ENCODE data around the gene PRRT4. TPM values are rescaled to one million over a fixed set of nuclear protein-coding genes. Genes with fewer than 3 reads are reported as not detected.

The PRRT4 gene
- total and polyA plus RNA-seq, 2 of the 4 experiments (the other 2 are of a cell fraction) = not detected

- POLR2A ChIA-PET (ENCODE audit: unreplicated experiment) = no interaction called here
- Histone ChIP-seq H3K9ac (ENCODE audit: low read depth, low read length) (no peak overlapping the region), H2BK20ac (ENCODE audit: low read depth, low read length) (no peak overlapping the region), H3K14ac (replicated peaks; ENCODE audit: low read depth, low read length) (no peak overlapping the region), H3K27me3 (ENCODE audit: control insufficient read depth, insufficient read depth, low read length) (peaks cover 71% of the 10 kb centered on the region), H3K4ac (ENCODE audit: low read depth, low read length) (no peak overlapping the region), H4K91ac (ENCODE audit: insufficient read depth, low read depth, low read length) (no peak overlapping the region), H2AFZ (replicated peaks; ENCODE audit: low read length, poor library complexity) (no peak overlapping the region), H3K18ac (ENCODE audit: low read depth, low read length) (no peak overlapping the region), H2BK15ac (ENCODE audit: low read depth, low read length) (no peak overlapping the region), H3K4me3 (ENCODE audit: insufficient read depth, low read depth, low read length) (no peak overlapping the region), H2BK5ac (ENCODE audit: low read depth, low read length, poor library complexity, severe bottlenecking) (no peak overlapping the region), H4K5ac (ENCODE audit: low read depth, low read length) (no peak overlapping the region), H3K4me1 (ENCODE audit: control insufficient read depth, insufficient read depth, low read length) (no peaks in the 10 kb centered on the region), H3K23ac (ENCODE audit: low read depth, low read length) (no peak overlapping the region), H3K9me1 (ENCODE audit: insufficient read depth, low read length) (no peaks in the 10 kb centered on the region), H3K36me3 (ENCODE audit: control insufficient read depth, insufficient read depth, low read length) (no peaks in the 10 kb centered on the region), H3K79me1 (ENCODE audit: low read depth in 1 of 2, low read length in 2 of 2) (no peaks in the 10 kb centered on the region), H4K20me1 (ENCODE audit: insufficient read depth, low read length) (no peaks in the 10 kb centered on the region), H3K9me3 (ENCODE audit: control insufficient read depth, insufficient read depth, low read length) (no peaks in the 10 kb centered on the region), H2AK5ac (ENCODE audit: low read depth, low read length) (no peak overlapping the region), H2BK120ac (ENCODE audit: low read depth, low read length) (no peak overlapping the region), H2AK9ac (replicated peaks; ENCODE audit: low read depth, low read length, poor library complexity) (no peak overlapping the region), H3K56ac (ENCODE audit: extremely low read depth, insufficient read depth, low read length) (no peak overlapping the region), H3K4me2 (ENCODE audit: low read depth, low read length) (no peak overlapping the region), H3K27ac (ENCODE audit: insufficient read depth, low read length) (no peak overlapping the region), H4K8ac (ENCODE audit: low read depth in 2 of 2, low read length in 2 of 2) (no peak overlapping the region)
- CTCF ChIA-PET = no interaction called here
- intact Hi-C loops (cut with micrococcal nuclease) (no loop called here), dilution Hi-C loops (cut with HindIII; ENCODE audit: low sequenced_read_pairs, unreplicated experiment) (no loop called here), in situ Hi-C loops (cut with MboI; ENCODE audit: low sequenced_read_pairs) (no loop called here)
- DNase-seq = no peak
- no TSS peak for BruUV-seq (replicated peaks)
- 67% methylated on average over 16 of the region's 35 CpGs; no CpG with 5 or more reads in 1 of the 2 experiments for WGBS, 2 experiments (ENCODE audit: extremely low coverage in 2 of 2, insufficient read length in 1 of 2)
- ATAC-seq (ENCODE audit: low read depth) = no peak
- TF ChIP-seq MAFK (IDR thresholded peaks at IDR 0.05; ENCODE audit: low read depth, low read length) (no peak), CTCF (conservative IDR thresholded peaks at IDR 0.05; ENCODE audit: low read depth, low read length) (no peak), RCOR1 (IDR thresholded peaks at IDR 0.05; ENCODE audit: insufficient replicate concordance, low read length) (no peak), RFX5 (IDR thresholded peaks at IDR 0.05; ENCODE audit: low read depth, low read length) (no peak), ELK1 (IDR thresholded peaks at IDR 0.05; ENCODE audit: borderline replicate concordance, low read depth, low read length) (no peak), BHLHE40 (IDR thresholded peaks at IDR 0.05; ENCODE audit: low read depth, low read length) (no peak), CEBPB (IDR thresholded peaks at IDR 0.05; ENCODE audit: low read depth, low read length) (no peak)
Measured at GRCh38 chr7:128350708-128351295, 10.7 kb downstream of the PRRT4 start.

All from IMR-90 (cell line).